ENCODE data around the gene TBCK. TPM values are rescaled to one million over a fixed set of nuclear protein-coding genes. Genes with fewer than 3 reads are reported as not detected.

Gene TBCK
- polyA plus RNA-seq, 1 experiment: 48.4 TPM

- Histone ChIP-seq H3K9me3 (ENCODE audit: control insufficient read depth, insufficient read depth, low read length) (peaks cover 3% of the 10 kb centered on the region; the same call in 1 of the 2 replicates), H3K4me3 (ENCODE audit: low read depth, low read length) (no peak overlapping the region), H3K27ac (ENCODE audit: low read depth, low read length) (no peak overlapping the region), H3K27me3 (ENCODE audit: control insufficient read depth, insufficient read depth, low read length) (no peaks in the 10 kb centered on the region)
- CTCF ChIA-PET: interaction anchor here (0.5 to 1.1 kb wide), 6 partner anchors 8 to 128 kb away, joined by 3 to 4 read pairs (median 3); no protein-coding TSS in a partner anchor
- no peak for TF ChIP-seq CTCF (IDR thresholded peaks at IDR 0.05; ENCODE audit: low read depth, low read length)
- DNase-seq (ENCODE audit: low read depth, low spot score): no peak
- POLR2A ChIA-PET: no interaction called here
Observed at GRCh38 chr4:106258145-106259045, 57.6 kb downstream of the TBCK start.

GRCh38 chr4:106256190-106256589 lies 59.8 kb downstream of the TBCK start:
- Histone ChIP-seq H3K27me3 (ENCODE audit: control insufficient read depth, insufficient read depth, low read length) (no peaks in the 10 kb centered on the region), H3K27ac (ENCODE audit: low read depth, low read length) (no peak overlapping the region), H3K4me3 (ENCODE audit: low read depth, low read length) (no peak overlapping the region), H3K9me3 (ENCODE audit: control insufficient read depth, insufficient read depth, low read length) (peaks cover 3% of the 10 kb centered on the region; the same call in 1 of the 2 replicates)
- DNase-seq (ENCODE audit: low read depth, low spot score): no peak
- ChIA-PET POLR2A (no interaction called here), CTCF (interaction anchor here (1.3 kb wide), 1 partner anchor 72 kb away, joined by 3 read pairs; no protein-coding TSS in a partner anchor)
- TF ChIP-seq CTCF (IDR thresholded peaks at IDR 0.05; ENCODE audit: low read depth, low read length): no peak

GRCh38 chr4:106255195-106255594 lies 60.8 kb downstream of the TBCK start:
- H3K27ac ChIP-seq (ENCODE audit: low read depth, low read length): no peak overlapping the region
- peaks cover 3% of the 10 kb centered on the region; the same call in 1 of the 2 replicates for H3K9me3 ChIP-seq (ENCODE audit: control insufficient read depth, insufficient read depth, low read length)
- no peak for TF ChIP-seq CTCF (IDR thresholded peaks at IDR 0.05; ENCODE audit: low read depth, low read length)
- ChIA-PET CTCF (interaction anchor here (1.3 kb wide), 1 partner anchor 73 kb away, joined by 3 read pairs; no protein-coding TSS in a partner anchor), POLR2A (no interaction called here)
- no peaks in the 10 kb centered on the region for H3K27me3 ChIP-seq (ENCODE audit: control insufficient read depth, insufficient read depth, low read length)
- DNase-seq (ENCODE audit: low read depth, low spot score): no peak
- no peak overlapping the region for H3K4me3 ChIP-seq (ENCODE audit: low read depth, low read length)

GRCh38 chr4:106253364-106254129 lies 62.5 kb downstream of the TBCK start:
- no peaks in the 10 kb centered on the region for H3K27me3 ChIP-seq (ENCODE audit: control insufficient read depth, insufficient read depth, low read length)
- no peak for TF ChIP-seq CTCF (IDR thresholded peaks at IDR 0.05; ENCODE audit: low read depth, low read length)
- POLR2A ChIA-PET: no interaction called here
- no peak overlapping the region for H3K4me3 ChIP-seq (ENCODE audit: low read depth, low read length)
- DNase-seq (ENCODE audit: low read depth, low spot score): no peak
- peaks cover 3% of the 10 kb centered on the region; the same call in 1 of the 2 replicates for H3K9me3 ChIP-seq (ENCODE audit: control insufficient read depth, insufficient read depth, low read length)
- CTCF ChIA-PET: interaction anchor here (0.6 kb wide), 1 partner anchor 75 kb away, joined by 3 read pairs; no protein-coding TSS in a partner anchor
- H3K27ac ChIP-seq (ENCODE audit: low read depth, low read length): no peak overlapping the region
